NCI-H2029 (cell line): Measurements from ENCODE around the gene DNMT3B.
"Not testable (repeated sequence)": the region's sequence is repeated elsewhere in the genome, so short reads cannot be mapped to it uniquely, and the experiment has no call there.

Source experiments
- DNase-seq: peaks from one replicate; lab custom pipeline; 2025; lab: John Stamatoyannopoulos, UW

DNMT3B gene

GRCh38 chr20:32761831-32762753 lies at the start of gene DNMT3B:
DNMT3B (plus strand) TSS chr20:32762385; CDS start chr20:32780324, 17,939 bp downstream.
- peak; percentile 84 for DNase-seq

- DNase-seq = no peak
These were observed 43.3 kb upstream of the DNMT3B start for GRCh38 chr20:32718749-32719348.

- DNase-seq = no peak
These were observed 34.5 kb upstream of the DNMT3B start for GRCh38 chr20:32727683-32728082.

GRCh38 chr20:32728435-32728834 lies 33.8 kb upstream of the DNMT3B start:
- DNase-seq = not testable (repeated sequence)

- not testable (repeated sequence) for DNase-seq
These were observed 32.9 kb upstream of the DNMT3B start for GRCh38 chr20:32729334-32729733.

GRCh38 chr20:32731882-32732266 lies 30.3 kb upstream of the DNMT3B start:
- DNase-seq = no peak

GRCh38 chr20:32737371-32738223 lies 24.6 kb upstream of the DNMT3B start:
- no peak for DNase-seq

- no peak for DNase-seq
These were observed 21.0 kb upstream of the DNMT3B start for GRCh38 chr20:32741151-32741550.

- DNase-seq = no peak
These were observed 19.6 kb upstream of the DNMT3B start for GRCh38 chr20:32742322-32743236.

- DNase-seq = peak; percentile 56
These were observed 18.7 kb upstream of the DNMT3B start, which contains the start of gene COMMD7 for GRCh38 chr20:32743237-32744112. COMMD7 (minus strand) TSS chr20:32743467; CDS start chr20:32743391, 76 bp downstream.

- no peak for DNase-seq
These were observed 12.1 kb upstream of the DNMT3B start for GRCh38 chr20:32749914-32750637.

GRCh38 chr20:32751293-32751692 lies 10.9 kb upstream of the DNMT3B start:
- DNase-seq = no peak

- DNase-seq = no peak
These were observed 10.3 kb upstream of the DNMT3B start for GRCh38 chr20:32751702-32752457.

- DNase-seq = no peak
These were observed 9.5 kb upstream of the DNMT3B start for GRCh38 chr20:32752458-32753250.

- no peak for DNase-seq
These were observed 8.5 kb upstream of the DNMT3B start for GRCh38 chr20:32753731-32754130.

- no peak for DNase-seq
These were observed 6.0 kb upstream of the DNMT3B start for GRCh38 chr20:32756156-32756555.

- DNase-seq = no peak
These were observed 761 bp upstream of the DNMT3B start for GRCh38 chr20:32761417-32761830.

GRCh38 chr20:32762754-32763201 lies 593 bp downstream of the DNMT3B start:
- no peak for DNase-seq
